Keratinocyte (primary cell): ENCODE measurements around the gene ECE1. TPM values are rescaled to one million over a fixed set of nuclear protein-coding genes. Genes with fewer than 3 reads are reported as not detected.

Experiments used
- DNase-seq: peaks from one replicate; pipeline ENCODE4 v3.0.0-alpha.2; 2011; ENCODE audit warnings: low read depth, missing footprints, low spot score
- FAIRE-seq: peaks from 2 replicates; lab custom pipeline; 2011; peaks lifted over from hg19 to GRCh38; lab: Jason Lieb, UNC
- H2AFZ ChIP-seq: 2 replicates; pipeline ENCODE4 v1.6.0; 2012; ENCODE audit warnings: low read length, control low read depth, inconsistent platforms; ENCODE audit not compliant: control insufficient read depth
- H3K27ac ChIP-seq: 2 replicates; pipeline ENCODE4 v1.5.1; 2011; ENCODE audit warnings: low read length; ENCODE audit not compliant: control insufficient read depth, insufficient read depth
- H3K27me3 ChIP-seq: 3 replicates; pipeline ENCODE4 v1.6.0; 2011; ENCODE audit warnings: low read length; ENCODE audit not compliant: control insufficient read depth, insufficient read depth; ENCODE audit errors: extremely low read depth
- H3K36me3 ChIP-seq, 2 experiments: 2 replicates in 1 of 2; 3 replicates in 1 of 2; pipeline ENCODE4 v1.5.1; 2011; ENCODE audit warnings: low read length in 2 of 2, mild to moderate bottlenecking in 1 of 2; ENCODE audit not compliant: control insufficient read depth in 2 of 2, insufficient read depth in 2 of 2; ENCODE audit errors: extremely low read depth in 1 of 2
- H3K4me1 ChIP-seq: 3 replicates; pipeline ENCODE4 v1.5.1; 2011; ENCODE audit warnings: low read length; ENCODE audit not compliant: control insufficient read depth, insufficient read depth; ENCODE audit errors: extremely low read depth
- H3K4me2 ChIP-seq: 3 replicates; pipeline ENCODE4 v1.6.0; 2011; ENCODE audit warnings: low read depth, low read length; ENCODE audit not compliant: control insufficient read depth, insufficient read depth; ENCODE audit errors: extremely low read depth
- H3K4me3 ChIP-seq, 3 experiments: fragments of 200-600 bp in 1 of 3; sonication (generic) in 1 of 3; 2 replicates in 2 of 3; 3 replicates in 1 of 3; pipeline ENCODE4 v1.5.1; 2011 to 2016; ENCODE audit warnings: low read length in 3 of 3, mild to moderate bottlenecking in 3 of 3, control low read depth in 2 of 3, inconsistent platforms in 1 of 3, low read depth in 1 of 3, mixed read lengths in 1 of 3, mixed run types in 1 of 3, moderate library complexity in 1 of 3; ENCODE audit not compliant: control insufficient read depth in 2 of 3, insufficient read depth in 2 of 3; ENCODE audit errors: extremely low read depth in 1 of 3
- H3K79me2 ChIP-seq: 2 replicates; pipeline ENCODE4 v1.6.0; 2012; ENCODE audit warnings: low read length; ENCODE audit not compliant: control insufficient read depth, insufficient read depth
- H3K9ac ChIP-seq: 3 replicates; pipeline ENCODE4 v1.6.0; 2011; ENCODE audit warnings: low read length; ENCODE audit not compliant: control insufficient read depth, insufficient read depth; ENCODE audit errors: extremely low read depth
- H3K9me1 ChIP-seq: 3 replicates; pipeline ENCODE4 v1.6.0; 2011; ENCODE audit warnings: low read length; ENCODE audit not compliant: control insufficient read depth, insufficient read depth; ENCODE audit errors: extremely low read depth
- H3K9me3 ChIP-seq: 2 replicates; pipeline ENCODE4 v1.5.1; 2012; ENCODE audit warnings: low read depth, low read length; ENCODE audit not compliant: control insufficient read depth
- H4K20me1 ChIP-seq: 3 replicates; pipeline ENCODE4 v1.6.0; 2011; ENCODE audit warnings: low read length; ENCODE audit not compliant: control insufficient read depth, insufficient read depth; ENCODE audit errors: extremely low read depth
- CTCF ChIP-seq, 3 experiments: IDR thresholded peaks in 1 of 3; conservative IDR thresholded peaks in 1 of 3; optimal IDR thresholded peaks in 1 of 3; 2 replicates in 2 of 3; 3 replicates in 1 of 3; pipeline versions ENCODE3 to v1.5.1; 2011; ENCODE audit warnings: low read length in 3 of 3, mild to moderate bottlenecking in 3 of 3, moderate library complexity in 2 of 3, control low read depth in 1 of 3, inconsistent platforms in 1 of 3; ENCODE audit not compliant: insufficient read depth in 2 of 3; ENCODE audit errors: extremely low read depth in 1 of 3
- EZH2 ChIP-seq: IDR thresholded peaks from one replicate; pipeline ENCODE4 v1.6.1; 2012; ENCODE audit warnings: inconsistent platforms, mild to moderate bottlenecking, low read length, moderate library complexity
- dilution Hi-C: fragments of 300-500 bp; cut with MboI; formaldehyde crosslinking; loops from one replicate; pipeline ENCODE4 v1.7.0; 2020; ENCODE audit warnings: low sequenced_read_pairs; ENCODE audit not compliant: extremely low pct_ligation_motif_present
- polyA plus RNA-seq, 5 experiments: library from polyadenylated mRNA; depleted of rRNA in 3 of 5; stranded (reverse) in 3 of 5; stranded (forward) in 1 of 5; unstranded in 1 of 5; fragments of >200 nt; gene quantifications; 1 replicate in 1 of 5; 2 replicates in 3 of 5; 3 replicates in 1 of 5; pipeline versions ENCODE4 v1.2.1 to v1.2.3, GENCODE V29; 2011 to 2012; ENCODE audit warnings: missing spikeins in 2 of 5, low read depth in 1 of 5, low replicate concordance in 1 of 5

The ECE1 gene
- polyA plus RNA-seq, 1 donor (not counting 4 experiments of a cell fraction or from before 2014, with no cell fraction given): 59.1 TPM

- H3K36me3 ChIP-seq: peaks cover 6 to 9% of the 10 kb centered on the region in 2 experiments
- no peak overlapping the region for H3K4me3 ChIP-seq
- FAIRE-seq: peak; percentile 76
- no peaks in the 10 kb centered on the region for H3K9me1 ChIP-seq
- dilution Hi-C loops: no loop called here
- no peak overlapping the region for H3K27ac ChIP-seq
- no peaks in the 10 kb centered on the region for H3K9me3 ChIP-seq
- peak overlapping the region; percentile 6 for H3K4me2 ChIP-seq
- no peak for DNase-seq
- no peaks in the 10 kb centered on the region for H4K20me1 ChIP-seq
- no peak for TF ChIP-seq EZH2
- TF ChIP-seq CTCF (optimal IDR thresholded peaks at IDR 0.05 in 1 of 3, IDR thresholded peaks at IDR 0.05 in 1 of 3, conservative IDR thresholded peaks at IDR 0.05 in 1 of 3; ENCODE audit: extremely low read depth in 1 of 3, insufficient read depth in 2 of 3, low read length in 3 of 3): no peak
- no peak overlapping the region for H2AFZ ChIP-seq
- H3K27me3 ChIP-seq: no peaks in the 10 kb centered on the region
- no peaks in the 10 kb centered on the region for H3K79me2 ChIP-seq
- peaks cover 37% of the 10 kb centered on the region for H3K4me1 ChIP-seq
- H3K9ac ChIP-seq: peak overlapping the region; percentile 4
These were observed 32.7 kb downstream of the ECE1 start for GRCh38 chr1:21257431-21258135.

GRCh38 chr1:21256776-21257175 lies 33.5 kb downstream of the ECE1 start:
- Histone ChIP-seq H3K4me3 (no peak overlapping the region), H4K20me1 (no peaks in the 10 kb centered on the region), H3K79me2 (no peaks in the 10 kb centered on the region), H3K4me1 (peaks cover 37% of the 10 kb centered on the region), H3K9me3 (no peaks in the 10 kb centered on the region), H3K9me1 (no peaks in the 10 kb centered on the region), H3K27me3 (no peaks in the 10 kb centered on the region), H3K27ac (no peak overlapping the region), H2AFZ (no peak overlapping the region), H3K9ac (no peak overlapping the region), H3K4me2 (no peak overlapping the region), H3K36me3 (peaks cover 8 to 9% of the 10 kb centered on the region in 2 experiments)
- TF ChIP-seq EZH2: no peak
- TF ChIP-seq CTCF (optimal IDR thresholded peaks at IDR 0.05 in 1 of 3, IDR thresholded peaks at IDR 0.05 in 1 of 3, conservative IDR thresholded peaks at IDR 0.05 in 1 of 3; ENCODE audit: extremely low read depth in 1 of 3, insufficient read depth in 2 of 3, low read length in 3 of 3): no peak
- no peak for FAIRE-seq
- no peak for DNase-seq
- dilution Hi-C loops: no loop called here
